ENCODE measurements around the gene NOD2.

DNA sequence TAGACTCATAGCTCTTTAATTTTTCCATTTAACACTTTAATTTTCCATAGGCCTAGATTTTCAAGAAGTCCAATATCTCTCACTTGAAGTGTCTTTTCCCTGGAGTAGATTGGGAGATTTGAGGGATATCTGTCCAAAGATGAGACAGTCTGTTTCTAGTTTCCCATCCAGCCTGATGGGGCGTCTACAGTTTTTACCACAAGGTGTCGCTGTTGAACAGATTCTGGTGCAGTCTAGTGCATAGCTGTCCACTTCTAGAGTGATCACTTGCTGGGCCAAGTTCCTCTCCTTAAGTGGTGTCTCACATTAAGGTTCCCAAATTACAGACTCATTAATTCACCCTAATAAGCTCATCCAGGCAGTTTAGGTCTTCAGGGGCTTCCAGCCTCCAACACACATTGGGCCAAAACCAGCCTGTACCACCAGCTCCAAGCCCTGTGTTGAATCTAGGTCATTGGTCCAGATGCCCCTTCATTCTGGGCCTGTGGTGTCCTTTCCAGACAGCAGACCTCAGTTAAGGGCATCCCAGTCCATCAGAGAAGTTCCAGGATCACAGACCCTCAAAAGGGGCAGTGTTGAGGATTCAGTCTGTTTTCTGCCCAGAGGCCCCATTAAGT, 21.7 kb upstream of the NOD2 start:
- TF ChIP-seq EZH2 (IDR thresholded peaks at IDR 0.05; ENCODE audit: insufficient read depth, poor library complexity, severe bottlenecking) (no peak), EZH2phosphoT487 (IDR thresholded peaks at IDR 0.05; ENCODE audit: insufficient read depth, low read depth) (no peak)
